GM12891 (cell line): ENCODE data around the gene KIAA1755.

Experiments used
- PAX5 ChIP-seq: IDR thresholded peaks from 2 replicates; pipeline ENCODE4 v1.6.1; 2011; ENCODE audit warnings: low read length, moderate library complexity, mild to moderate bottlenecking; ENCODE audit not compliant: insufficient read depth, severe bottlenecking
- POLR2A ChIP-seq: IDR thresholded peaks from 2 replicates; pipeline ENCODE4 v1.6.1; 2011; ENCODE audit warnings: low read depth, low read length, control low read depth
- POLR2AphosphoS5 ChIP-seq: IDR thresholded peaks from 2 replicates; pipeline ENCODE4 v1.6.1; 2011; ENCODE audit warnings: low read depth, low read length, control low read depth
- POU2F2 ChIP-seq: IDR thresholded peaks from 2 replicates; pipeline ENCODE4 v1.6.1; 2011; ENCODE audit warnings: low read depth, mild to moderate bottlenecking, control low read depth, low read length, moderate library complexity
- SPI1 ChIP-seq: IDR thresholded peaks from 2 replicates; pipeline ENCODE4 v1.6.1; 2011; ENCODE audit warnings: low read depth, low read length, control low read depth
- TAF1 ChIP-seq: IDR thresholded peaks from 2 replicates; pipeline ENCODE4 v1.6.1; 2011; ENCODE audit warnings: low read depth, low read length, control low read depth

DNA sequence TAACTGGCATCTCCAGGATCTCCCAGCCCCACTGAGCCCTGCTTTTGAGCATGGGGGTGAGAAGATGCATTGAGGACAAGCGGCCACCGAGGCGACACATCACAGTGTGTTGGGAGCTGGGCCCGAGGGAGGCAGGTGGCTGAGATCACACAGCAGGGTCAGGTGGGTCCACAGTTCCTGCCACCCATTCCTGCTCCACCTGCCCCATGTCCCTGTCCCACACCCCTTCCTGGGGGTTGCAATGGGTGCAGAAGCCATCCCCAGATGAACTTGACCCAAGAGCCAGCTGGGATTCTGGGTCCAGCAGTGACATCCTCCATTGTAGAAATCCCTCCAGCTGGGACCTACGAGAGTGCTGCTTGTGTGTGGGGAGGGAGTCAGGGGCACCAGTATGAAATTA lies 96.5 kb downstream of the KIAA1755 start:
- TF ChIP-seq POLR2AphosphoS5 (no peak), POLR2A (no peak), PAX5 (no peak), TAF1 (no peak), POU2F2 (no peak), SPI1 (no peak)
